Activated naive CD4-positive, alpha-beta T cell treated with anti-CD3 and anti-CD28 coated beads for 36 hours (primary cell): Measurements from ENCODE around the gene KAZN. TPM values are rescaled to one million over a fixed set of nuclear protein-coding genes. Genes with fewer than 3 reads are reported as not detected.

ENCODE experiments used
- CTCF ChIA-PET: fragments of 350-600 bp; sonication (Branson Sonifier 250); formaldehyde crosslinking; loops from one replicate; lab custom pipeline; 2021; ENCODE audit warnings: antibody characterized with exemption; lab: Charles Lee
- DNase-seq: peaks from one replicate; pipeline ENCODE4 v3.0.0-alpha.2; 2020
- H3K27ac Mint-ChIP-seq: one replicate; pipeline ENCODE4 v1.8.0; 2021; ENCODE audit warnings: mild to moderate bottlenecking, mixed read lengths
- H3K27me3 Mint-ChIP-seq: one replicate; pipeline ENCODE4 v1.8.0; 2021; ENCODE audit warnings: low read depth, mixed read lengths
- H3K36me3 Mint-ChIP-seq: one replicate; pipeline ENCODE4 v1.8.0; 2021; ENCODE audit warnings: low read depth, mixed read lengths
- H3K4me1 Mint-ChIP-seq: one replicate; pipeline ENCODE4 v1.8.0; 2021; ENCODE audit warnings: low read depth, mixed read lengths
- H3K4me3 Mint-ChIP-seq: one replicate; pipeline ENCODE4 v1.8.0; 2021; ENCODE audit warnings: mild to moderate bottlenecking, moderate library complexity, mixed read lengths
- H3K9me3 Mint-ChIP-seq: one replicate; pipeline ENCODE4 v1.8.0; 2021; ENCODE audit warnings: mixed read lengths
- intact Hi-C: fragments of 100-400 bp; cut with micrococcal nuclease; formaldehyde crosslinking; loops from one replicate; pipeline ENCODE4 v1.15.1; 2023
- total RNA-seq, 2 experiments: library from RNA; stranded (reverse); gene quantifications; one replicate each; pipeline ENCODE4 v1.2.3, GENCODE V29; 2021

KAZN gene
- total RNA-seq, 2 experiments from 2014 or later, result 0.55 to 0.59 TPM

DNA sequence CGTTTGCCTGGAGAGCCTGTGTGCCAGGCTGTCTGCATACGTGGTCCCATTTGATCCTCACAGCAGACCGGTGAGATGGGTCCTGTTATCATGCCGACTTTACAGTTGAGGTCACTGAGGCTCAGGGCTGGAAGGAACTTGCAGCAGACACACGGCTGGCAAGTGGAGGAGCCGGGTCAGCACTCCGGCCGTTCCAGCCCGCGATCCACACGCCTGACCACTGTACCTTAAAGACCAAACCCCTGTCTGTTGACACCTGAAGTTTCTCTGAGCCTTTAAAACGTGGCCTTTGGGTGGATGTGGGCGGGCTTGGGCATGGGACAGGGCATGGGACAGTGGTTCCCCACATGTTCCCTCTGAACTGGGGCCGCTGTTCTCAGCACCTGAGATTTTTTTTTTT is 383.5 kb downstream of the KAZN start:
- no peaks in the 10 kb centered on the region for H3K27me3 Mint-ChIP-seq
- H3K4me1 Mint-ChIP-seq, result peaks cover 5% of the 10 kb centered on the region
- intact Hi-C loops, result no loop called here
- CTCF ChIA-PET, result no interaction called here
- H3K27ac Mint-ChIP-seq, result no peak overlapping the region
- no peaks in the 10 kb centered on the region for H3K9me3 Mint-ChIP-seq
- no peaks in the 10 kb centered on the region for H3K36me3 Mint-ChIP-seq
- no peak for DNase-seq
- H3K4me3 Mint-ChIP-seq, result no peak overlapping the region

DNA sequence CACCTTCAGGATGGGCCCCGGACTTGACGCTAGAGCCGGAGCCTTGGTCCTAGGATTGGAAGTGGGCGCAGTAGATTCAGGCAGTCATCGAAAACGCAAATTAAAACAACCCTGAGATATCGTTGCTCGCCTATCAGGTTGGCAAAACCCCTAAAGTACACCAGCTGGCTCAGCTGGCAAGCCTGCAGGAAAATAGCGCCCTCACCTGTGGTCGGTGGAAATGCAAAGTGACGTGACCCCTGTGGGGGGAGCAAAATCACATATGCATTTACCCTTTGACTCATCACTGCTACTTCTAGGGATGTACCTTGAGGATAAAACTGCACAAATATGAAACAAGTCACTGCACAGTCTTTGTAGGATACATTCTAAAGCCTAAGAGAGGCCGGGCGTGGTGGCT is 384.8 kb downstream of the KAZN start:
- intact Hi-C loops, result no loop called here
- no peaks in the 10 kb centered on the region for H3K36me3 Mint-ChIP-seq
- no peak overlapping the region for H3K27ac Mint-ChIP-seq
- H3K4me3 Mint-ChIP-seq, result no peak overlapping the region
- peak; percentile 9 for DNase-seq
- H3K9me3 Mint-ChIP-seq, result no peaks in the 10 kb centered on the region
- H3K4me1 Mint-ChIP-seq, result peaks cover 5% of the 10 kb centered on the region
- CTCF ChIA-PET, result no interaction called here
- H3K27me3 Mint-ChIP-seq, result no peaks in the 10 kb centered on the region

DNA sequence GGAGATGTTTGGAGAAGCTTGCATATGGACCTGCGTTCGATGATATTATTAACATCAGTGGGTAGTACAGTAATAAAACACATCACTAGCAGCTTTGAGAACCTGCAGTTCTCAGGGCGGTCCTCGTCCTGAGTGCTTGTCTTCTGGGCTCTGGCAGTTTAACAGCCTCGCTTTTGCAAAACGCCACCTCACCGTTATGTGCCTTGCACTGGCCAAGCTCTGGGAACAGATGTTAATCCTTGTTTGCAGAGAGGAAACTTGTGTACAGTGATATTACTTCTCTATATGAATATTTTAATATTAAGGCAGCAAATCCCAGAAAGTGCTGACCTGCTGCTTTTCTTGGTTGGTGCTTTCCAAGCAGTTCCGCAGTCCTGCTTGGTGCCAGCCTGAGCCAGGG is 387.7 kb downstream of the KAZN start:
- no peaks in the 10 kb centered on the region for H3K9me3 Mint-ChIP-seq
- no peaks in the 10 kb centered on the region for H3K27me3 Mint-ChIP-seq
- H3K4me3 Mint-ChIP-seq, result no peak overlapping the region
- no peak overlapping the region for H3K27ac Mint-ChIP-seq
- no peaks in the 10 kb centered on the region for H3K36me3 Mint-ChIP-seq
- DNase-seq, result no peak
- H3K4me1 Mint-ChIP-seq, result no peaks in the 10 kb centered on the region
- CTCF ChIA-PET, result interaction anchor here (0.6 kb wide), 1 partner anchor 469 kb away, joined by 3 read pairs; no protein-coding TSS in a partner anchor
- intact Hi-C loops, result no loop called here

DNA sequence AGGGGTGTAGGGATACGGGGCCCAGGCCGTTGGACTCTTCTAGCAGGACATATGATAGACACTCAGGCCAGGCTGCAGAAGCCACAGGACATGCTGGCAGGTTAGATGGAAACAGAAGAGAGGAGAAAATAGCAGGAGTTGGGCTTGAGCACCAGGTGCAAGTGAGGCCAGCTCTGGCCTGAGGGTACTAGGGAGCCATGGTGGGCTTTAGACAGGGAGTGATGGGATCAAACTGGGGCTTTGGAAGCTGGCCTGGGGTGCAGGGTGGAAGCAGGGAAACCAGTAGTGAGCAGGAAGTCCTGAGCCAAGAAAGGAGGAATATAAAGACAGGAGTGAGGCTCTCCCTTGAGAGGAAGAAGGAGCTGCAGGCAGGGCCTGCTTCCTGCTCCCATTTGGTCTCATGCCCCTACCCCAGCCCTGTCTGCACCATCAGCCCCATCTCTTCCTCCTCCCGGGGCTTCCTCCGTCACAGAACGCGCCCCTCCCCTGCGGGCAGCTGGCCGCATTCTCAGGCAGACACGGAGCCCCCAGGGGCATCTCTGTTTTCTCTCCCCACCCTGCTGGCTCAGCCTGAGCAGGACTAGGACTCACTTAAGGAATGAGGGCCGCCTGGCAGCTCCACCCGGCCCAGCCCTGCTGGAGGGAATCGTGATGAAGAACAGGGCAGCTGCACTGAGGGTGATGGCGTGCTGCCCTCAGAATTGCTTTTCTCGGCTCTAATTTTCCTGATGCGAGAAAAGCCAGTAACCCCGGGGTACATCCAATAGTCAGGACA is 389.5 kb downstream of the KAZN start:
- Mint-ChIP-seq H3K9me3 (no peaks in the 10 kb centered on the region), H3K27me3 (no peaks in the 10 kb centered on the region), H3K4me1 (no peaks in the 10 kb centered on the region), H3K27ac (no peak overlapping the region), H3K4me3 (no peak overlapping the region), H3K36me3 (no peaks in the 10 kb centered on the region)
- no peak for DNase-seq
- CTCF ChIA-PET, result no interaction called here
- intact Hi-C loops, result no loop called here

DNA sequence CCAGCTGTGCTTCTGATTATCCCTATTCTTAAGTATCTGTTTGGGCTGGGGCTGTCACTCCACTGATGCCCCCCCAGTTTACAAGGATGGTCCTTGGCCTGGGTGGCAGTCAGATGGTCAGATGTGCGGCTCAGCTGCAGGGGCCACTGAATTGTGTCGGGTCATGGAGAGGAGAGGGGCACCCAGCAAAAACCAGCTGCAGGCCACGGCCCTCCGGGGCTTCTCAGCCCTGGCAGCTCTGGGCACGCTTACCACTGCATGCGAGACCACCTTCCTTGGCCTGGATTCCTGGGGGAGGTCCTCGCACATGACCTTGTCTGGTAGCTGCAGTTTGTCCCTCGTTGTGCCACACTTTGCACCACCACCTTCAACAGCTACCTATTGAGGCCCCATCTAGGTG is 390.2 kb downstream of the KAZN start:
- Mint-ChIP-seq H3K36me3 (no peaks in the 10 kb centered on the region), H3K9me3 (no peaks in the 10 kb centered on the region), H3K4me1 (no peaks in the 10 kb centered on the region), H3K27me3 (no peaks in the 10 kb centered on the region), H3K27ac (no peak overlapping the region), H3K4me3 (no peak overlapping the region)
- CTCF ChIA-PET, result no interaction called here
- intact Hi-C loops, result no loop called here
- DNase-seq, result no peak

DNA sequence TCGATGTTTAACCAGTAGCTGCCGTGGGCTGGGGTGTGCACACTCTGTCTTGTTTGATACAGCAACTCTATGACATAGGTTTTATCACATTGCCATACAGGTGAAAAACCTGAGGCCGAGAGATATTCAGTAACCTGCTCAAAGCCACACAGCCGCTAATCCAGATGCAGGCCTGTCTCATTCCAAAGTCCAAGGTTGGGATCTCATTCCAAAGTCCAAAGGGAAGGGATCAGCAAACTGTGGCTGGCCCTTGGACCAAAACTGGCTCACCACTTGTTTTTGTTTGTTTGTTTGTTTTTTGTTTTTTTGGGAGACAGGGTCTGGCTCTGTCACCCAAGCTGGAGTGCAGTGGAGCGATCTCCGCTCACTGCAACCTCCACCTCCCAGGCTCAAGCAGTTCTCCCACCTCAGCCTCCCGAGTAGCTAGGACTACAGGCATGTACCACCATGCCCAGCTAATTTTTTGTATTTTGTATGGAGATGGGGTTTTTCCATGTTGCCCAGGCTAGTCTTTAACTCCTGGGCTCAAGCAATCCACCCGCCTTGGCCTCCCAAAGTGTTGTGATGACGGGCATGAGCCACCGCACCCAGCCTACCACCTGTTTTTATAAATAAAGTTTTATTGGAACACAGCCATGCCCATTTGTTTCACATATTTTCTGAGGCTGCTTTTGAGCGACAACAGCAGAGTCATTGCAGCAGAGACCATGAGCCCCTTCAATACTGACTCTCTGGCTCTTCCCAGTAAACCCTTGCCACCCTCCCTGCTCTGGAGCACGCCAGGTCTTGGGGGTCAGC is 391.6 kb downstream of the KAZN start:
- intact Hi-C loops, result no loop called here
- no peaks in the 10 kb centered on the region for H3K9me3 Mint-ChIP-seq
- H3K4me1 Mint-ChIP-seq, result no peaks in the 10 kb centered on the region
- H3K27me3 Mint-ChIP-seq, result no peaks in the 10 kb centered on the region
- H3K36me3 Mint-ChIP-seq, result no peaks in the 10 kb centered on the region
- no peak for DNase-seq
- H3K27ac Mint-ChIP-seq, result no peak overlapping the region
- H3K4me3 Mint-ChIP-seq, result no peak overlapping the region
- CTCF ChIA-PET, result no interaction called here

DNA sequence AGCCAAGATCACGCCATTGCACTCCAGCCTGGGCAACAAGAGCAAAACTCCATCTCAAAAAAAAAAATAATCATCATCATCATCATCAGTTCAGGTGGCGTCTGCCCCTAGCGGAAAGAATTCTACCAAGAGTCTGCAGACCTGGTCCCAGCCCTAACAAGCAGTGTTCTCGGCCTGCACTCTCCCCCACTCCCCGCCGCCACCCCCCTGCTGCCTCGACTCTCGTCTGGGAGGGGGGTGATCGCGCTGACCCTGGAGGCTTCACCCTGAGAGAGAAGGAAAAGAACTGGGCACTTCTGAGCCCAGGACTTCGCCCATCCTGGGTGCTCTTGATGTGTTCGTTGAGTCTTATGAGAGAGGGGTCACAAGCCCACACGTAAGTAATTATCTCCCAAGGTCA is 394.9 kb downstream of the KAZN start:
- no peaks in the 10 kb centered on the region for H3K9me3 Mint-ChIP-seq
- intact Hi-C loops, result no loop called here

DNA sequence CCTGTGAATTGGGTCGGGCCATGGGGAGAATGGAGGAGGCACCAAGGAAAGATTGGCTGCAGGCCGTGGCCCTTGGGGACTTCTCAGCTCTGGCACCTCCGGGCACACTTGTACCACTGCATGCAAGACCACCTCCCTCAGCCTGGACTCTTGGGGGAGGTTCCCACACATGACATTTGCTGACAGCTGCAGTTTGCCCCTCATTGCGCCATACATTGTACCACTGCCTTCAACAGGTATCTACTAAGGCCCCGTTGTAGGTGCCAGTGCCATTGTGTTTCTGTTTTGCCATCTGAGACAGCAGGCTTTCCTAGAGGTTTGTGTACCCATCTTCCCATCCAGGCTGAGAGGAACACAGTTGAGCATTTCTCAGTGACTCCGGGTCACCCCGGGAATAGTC is 395.7 kb downstream of the KAZN start:
- CTCF ChIA-PET, result no interaction called here

More for the DNA sequence above, 394.9 kb downstream of the KAZN start:
- no peak for DNase-seq
- Mint-ChIP-seq H3K27ac (no peak overlapping the region), H3K4me1 (no peaks in the 10 kb centered on the region), H3K4me3 (no peak overlapping the region), H3K36me3 (no peaks in the 10 kb centered on the region), H3K27me3 (no peaks in the 10 kb centered on the region)
- CTCF ChIA-PET, result no interaction called here

DNA sequence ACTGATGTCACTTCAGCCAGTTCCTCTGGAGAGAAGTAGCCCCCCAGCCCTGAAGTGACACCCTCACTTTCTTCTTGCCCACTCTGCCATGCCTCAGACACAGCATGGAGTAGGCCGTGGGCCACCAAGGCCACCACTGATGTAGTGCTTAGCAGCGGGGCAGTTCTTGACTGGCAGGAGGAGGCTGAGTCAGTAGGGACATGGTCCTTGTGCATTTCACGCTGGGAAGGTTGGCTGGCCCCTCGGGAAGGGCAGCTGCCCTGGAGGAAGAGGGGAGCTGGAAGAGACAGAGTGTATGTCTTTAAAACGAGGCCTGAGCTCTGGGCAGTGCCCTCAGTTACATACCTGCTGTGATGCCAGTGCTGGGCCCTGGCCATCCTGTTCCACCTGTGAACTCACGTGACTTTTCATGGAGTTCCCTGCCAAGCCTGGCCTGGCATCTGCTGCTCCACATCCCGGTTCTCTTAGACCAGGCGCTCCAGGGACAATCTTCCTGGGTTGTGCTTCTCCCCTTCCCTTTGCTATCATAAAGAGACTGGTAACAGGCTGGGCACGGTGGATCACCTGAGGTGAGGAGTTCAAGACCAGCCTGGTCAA is 396.5 kb downstream of the KAZN start:
- no peak for DNase-seq
- CTCF ChIA-PET, result interaction anchor here (0.6 to 1.0 kb wide), 2 partner anchors 134 to 249 kb away, joined by 3 read pairs; no protein-coding TSS in a partner anchor
- Mint-ChIP-seq H3K27me3 (no peaks in the 10 kb centered on the region), H3K4me1 (no peaks in the 10 kb centered on the region), H3K36me3 (no peaks in the 10 kb centered on the region), H3K4me3 (no peak overlapping the region), H3K9me3 (no peaks in the 10 kb centered on the region), H3K27ac (no peak overlapping the region)
- intact Hi-C loops, result no loop called here

More for the DNA sequence above, 395.7 kb downstream of the KAZN start:
- Mint-ChIP-seq H3K4me3 (no peak overlapping the region), H3K36me3 (no peaks in the 10 kb centered on the region), H3K4me1 (no peaks in the 10 kb centered on the region), H3K27me3 (no peaks in the 10 kb centered on the region), H3K9me3 (no peaks in the 10 kb centered on the region), H3K27ac (no peak overlapping the region)
- no peak for DNase-seq
- intact Hi-C loops, result no loop called here

DNA sequence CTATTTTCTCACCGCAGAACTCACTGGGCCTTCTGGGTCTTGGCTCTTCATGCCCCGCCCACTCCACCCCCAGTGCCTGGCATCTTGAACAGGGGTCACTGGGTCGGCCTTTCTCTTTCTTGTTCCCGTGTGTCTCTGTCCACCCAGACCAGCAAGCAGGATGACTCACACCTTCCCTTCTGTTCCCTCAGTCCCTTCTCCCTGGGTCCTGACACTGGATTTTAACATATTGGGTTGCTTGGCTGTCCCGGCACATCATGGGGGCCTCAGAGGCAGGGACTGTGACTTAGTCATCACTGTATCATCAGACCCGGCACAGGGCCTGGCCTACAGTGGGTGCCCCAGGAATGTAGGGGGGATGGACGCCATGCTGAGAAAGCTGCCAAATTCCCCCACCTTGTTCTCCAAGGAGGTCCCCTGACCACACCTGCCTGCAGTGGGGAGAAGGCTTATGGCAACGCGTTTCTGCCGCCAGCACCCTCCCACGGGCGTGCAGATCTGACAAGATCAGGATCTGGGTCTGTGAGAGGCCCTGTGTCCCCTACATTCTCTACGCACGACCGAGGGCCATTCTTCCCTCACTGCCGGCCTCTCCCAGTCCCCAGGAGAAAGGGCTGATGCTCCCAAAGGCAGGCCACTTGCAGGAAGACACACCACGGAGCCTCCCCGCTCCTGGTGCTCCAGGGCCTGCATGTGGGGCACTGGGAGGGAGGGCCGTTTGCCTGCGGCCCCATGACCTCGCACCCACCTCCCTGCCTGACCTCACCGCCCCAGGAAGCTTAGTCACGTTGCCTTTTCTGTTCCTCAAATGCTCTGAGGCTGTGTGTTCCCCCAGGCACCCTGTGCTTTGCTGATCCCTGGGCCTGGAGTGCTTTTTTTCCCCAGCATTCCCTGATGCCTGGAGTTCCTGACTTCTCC is 397.9 kb downstream of the KAZN start:
- Mint-ChIP-seq H3K27me3 (no peaks in the 10 kb centered on the region), H3K36me3 (no peaks in the 10 kb centered on the region), H3K4me1 (no peaks in the 10 kb centered on the region), H3K9me3 (no peaks in the 10 kb centered on the region), H3K4me3 (no peak overlapping the region), H3K27ac (no peak overlapping the region)
- CTCF ChIA-PET, result interaction anchor here (1.0 kb wide), 1 partner anchor 132 kb away, joined by 3 read pairs; no protein-coding TSS in a partner anchor
- intact Hi-C loops, result no loop called here
- DNase-seq, result no peak

DNA sequence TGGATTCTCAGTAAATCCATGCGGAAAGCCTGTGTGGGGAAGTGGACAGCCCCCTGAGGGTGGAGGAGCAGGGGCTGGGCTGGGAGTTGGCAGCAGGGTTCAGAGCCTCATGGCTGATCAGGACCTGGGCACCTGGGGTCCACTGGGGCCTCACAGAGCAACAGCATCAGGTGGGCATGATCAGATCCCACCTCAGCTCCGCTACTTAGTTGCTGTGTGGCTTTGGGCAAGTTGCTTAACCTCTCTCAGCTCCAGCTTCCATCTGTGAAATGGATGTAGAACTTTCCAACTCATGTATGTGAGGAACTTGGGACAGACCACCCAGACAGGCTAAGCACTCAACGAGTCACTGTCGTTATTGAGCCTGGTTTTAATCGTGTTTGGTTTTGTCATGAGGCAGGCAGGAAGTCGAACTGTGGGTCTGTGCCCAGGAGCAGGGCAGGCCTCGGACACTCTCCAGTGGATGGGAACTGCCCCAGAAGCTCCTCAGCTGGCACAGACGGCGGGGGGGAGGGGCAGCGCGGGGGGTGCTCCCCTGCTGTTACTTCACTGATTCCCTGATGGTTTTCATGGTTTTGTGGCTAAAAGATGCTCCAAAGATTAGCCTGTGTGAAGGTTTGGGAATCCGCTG is 399.3 kb downstream of the KAZN start:
- DNase-seq, result no peak
- Mint-ChIP-seq H3K36me3 (no peaks in the 10 kb centered on the region), H3K4me1 (no peaks in the 10 kb centered on the region), H3K9me3 (no peaks in the 10 kb centered on the region), H3K27me3 (no peaks in the 10 kb centered on the region), H3K4me3 (no peak overlapping the region), H3K27ac (no peak overlapping the region)
- intact Hi-C loops, result no loop called here
- CTCF ChIA-PET, result no interaction called here
